HEK293 (cell line): ENCODE data around the gene NCKAP5.

Experiments
- CTCF ChIA-PET: fragments of 350-600 bp; formaldehyde crosslinking; extraction: SDS; loops from one replicate; lab custom pipeline; 2021; ENCODE audit warnings: antibody characterized with exemption; lab: Yijun Ruan, JAX
- POLR2A ChIA-PET: fragments of 300-600 bp; formaldehyde crosslinking; extraction: SDS; loops from one replicate; lab custom pipeline; 2020; ENCODE audit warnings: antibody characterized with exemption, inconsistent platforms; lab: Yijun Ruan, JAX
- H3K27ac ChIP-seq: fragments of 200-500 bp; sonication (Bioruptor generic); 2 replicates; pipeline ENCODE4 v1.5.1; 2014; ENCODE audit warnings: low read depth, low read length, control low read depth, inconsistent platforms; ENCODE audit errors: extremely low read depth
- H3K36me3 ChIP-seq, 2 experiments: fragments of 200-500 bp in 1 of 2; sonication (Bioruptor generic) in 1 of 2; 1 replicate in 1 of 2; 2 replicates in 1 of 2; pipeline ENCODE4 v1.5.1; 2014 to 2017; ENCODE audit warnings: inconsistent platforms in 2 of 2, low read length in 2 of 2; ENCODE audit not compliant: control insufficient read depth in 2 of 2, insufficient read depth in 1 of 2
- H3K4me1 ChIP-seq: fragments of 200-500 bp; sonication (Bioruptor generic); 2 replicates; pipeline ENCODE4 v1.5.1; 2014; ENCODE audit warnings: mild to moderate bottlenecking, low read length, inconsistent platforms; ENCODE audit not compliant: control insufficient read depth, insufficient read depth
- H3K4me3 ChIP-seq: 2 replicates; pipeline ENCODE4 v1.5.1; 2011; ENCODE audit warnings: low read depth, mild to moderate bottlenecking, control low read depth, low read length, moderate library complexity
- H3K9me3 ChIP-seq: fragments of 200-500 bp; sonication (Bioruptor generic); 2 replicates; pipeline ENCODE4 v1.5.1; 2014; ENCODE audit warnings: low read depth, low read length, inconsistent platforms; ENCODE audit not compliant: control insufficient read depth, insufficient read depth
- BCL11A ChIP-seq: fragments of 450-650 bp; formaldehyde crosslinking; IDR thresholded peaks from 2 replicates; pipeline ENCODE4 v1.5.1; 2016; ENCODE audit warnings: low read depth, missing biosample characterization, missing genetic modification characterization
- BCL11B ChIP-seq: fragments of 450-650 bp; formaldehyde crosslinking; IDR thresholded peaks from 2 replicates; pipeline ENCODE4 v1.5.1; 2016; ENCODE audit warnings: low read depth, missing biosample characterization, missing genetic modification characterization
- GLI2 ChIP-seq: fragments of 450-650 bp; formaldehyde crosslinking; IDR thresholded peaks from 2 replicates; pipeline ENCODE4; 2017; ENCODE audit warnings: missing biosample characterization, missing genetic modification characterization, low read depth, borderline replicate concordance
- KLF1 ChIP-seq: fragments of 450-650 bp; formaldehyde crosslinking; IDR thresholded peaks from 2 replicates; pipeline ENCODE4 v1.5.1; 2016; ENCODE audit warnings: missing biosample characterization, missing genetic modification characterization
- KLF10 ChIP-seq: fragments of 450-650 bp; IDR thresholded peaks from 2 replicates; pipeline ENCODE4 v1.5.1; 2018; ENCODE audit warnings: missing biosample characterization, mild to moderate bottlenecking, missing genetic modification characterization
- MZF1 ChIP-seq: fragments of 450-650 bp; formaldehyde crosslinking; IDR thresholded peaks from 2 replicates; pipeline ENCODE4 v1.5.1; 2017; ENCODE audit warnings: missing biosample characterization, missing genetic modification characterization, borderline replicate concordance
- OSR2 ChIP-seq: fragments of 450-650 bp; formaldehyde crosslinking; IDR thresholded peaks from 2 replicates; pipeline ENCODE4 v1.5.1; 2016; ENCODE audit warnings: missing biosample characterization, missing genetic modification characterization
- PRDM1 ChIP-seq: fragments of 450-650 bp; formaldehyde crosslinking; IDR thresholded peaks from 2 replicates; pipeline ENCODE4; 2016; ENCODE audit warnings: missing biosample characterization, missing genetic modification characterization
- TRIM28 ChIP-seq: IDR thresholded peaks from 2 replicates; pipeline ENCODE4 v1.6.1; 2011; ENCODE audit warnings: low read length, control low read depth, borderline replicate concordance
- ZEB2 ChIP-seq: fragments of 450-650 bp; formaldehyde crosslinking; IDR thresholded peaks from 2 replicates; pipeline ENCODE4 v1.5.1; 2016; ENCODE audit warnings: missing biosample characterization, missing genetic modification characterization
- ZNF146 ChIP-seq: fragments of 450-650 bp; formaldehyde crosslinking; IDR thresholded peaks from 2 replicates; pipeline ENCODE4 v1.5.1; 2016; ENCODE audit warnings: missing biosample characterization, missing genetic modification characterization
- ZNF19 ChIP-seq: fragments of 450-650 bp; formaldehyde crosslinking; IDR thresholded peaks from 2 replicates; pipeline ENCODE4; 2016; ENCODE audit warnings: missing biosample characterization, missing genetic modification characterization, low read depth
- ZNF366 ChIP-seq: fragments of 450-650 bp; formaldehyde crosslinking; conservative IDR thresholded peaks from 2 replicates; pipeline ENCODE4 v1.5.1; 2016; ENCODE audit warnings: missing biosample characterization, missing genetic modification characterization
- ZNF404 ChIP-seq: fragments of 450-650 bp; formaldehyde crosslinking; IDR thresholded peaks from 2 replicates; pipeline ENCODE4 v1.5.1; 2017; ENCODE audit warnings: missing biosample characterization, missing genetic modification characterization
- ZNF521 ChIP-seq: fragments of 450-650 bp; formaldehyde crosslinking; IDR thresholded peaks from 2 replicates; pipeline ENCODE4 v1.5.1; 2017; ENCODE audit warnings: missing biosample characterization, mild to moderate bottlenecking, missing genetic modification characterization
- ZNF529 ChIP-seq: fragments of 450-650 bp; formaldehyde crosslinking; IDR thresholded peaks from 2 replicates; pipeline ENCODE4 v1.5.1; 2017; ENCODE audit warnings: missing genetic modification characterization, missing biosample characterization; ENCODE audit not compliant: insufficient replicate concordance
- ZNF548 ChIP-seq: fragments of 450-650 bp; formaldehyde crosslinking; IDR thresholded peaks from 2 replicates; pipeline ENCODE4 v1.5.1; 2016; ENCODE audit warnings: missing biosample characterization, missing genetic modification characterization
- ZNF560 ChIP-seq: fragments of 450-650 bp; formaldehyde crosslinking; IDR thresholded peaks from 2 replicates; pipeline ENCODE4 v1.5.1; 2017; ENCODE audit warnings: missing biosample characterization, missing genetic modification characterization, borderline replicate concordance
- ZNF629 ChIP-seq: fragments of 450-650 bp; formaldehyde crosslinking; IDR thresholded peaks from 2 replicates; pipeline ENCODE4 v1.5.1; 2017; ENCODE audit warnings: missing biosample characterization, missing genetic modification characterization
- TF ChIP-seq, protein P1 (sequence below): fragments of 450-650 bp; formaldehyde crosslinking; IDR thresholded peaks from 2 replicates; pipeline ENCODE4 v1.5.1; 2016; ENCODE audit warnings: missing biosample characterization, missing genetic modification characterization, low read depth
- TF ChIP-seq, protein P2 (sequence below): fragments of 450-650 bp; IDR thresholded peaks from 2 replicates; pipeline ENCODE4 v1.5.1; 2018; ENCODE audit warnings: missing biosample characterization, missing genetic modification characterization
- TF ChIP-seq, protein P3 (sequence below): fragments of 450-650 bp; formaldehyde crosslinking; IDR thresholded peaks from 2 replicates; pipeline ENCODE4 v1.5.1; 2017; ENCODE audit warnings: missing biosample characterization, missing genetic modification characterization
- TF ChIP-seq, protein P4 (sequence below): fragments of 450-650 bp; formaldehyde crosslinking; IDR thresholded peaks from 2 replicates; pipeline ENCODE4 v1.5.1; 2016; ENCODE audit warnings: missing biosample characterization, missing genetic modification characterization
- TF ChIP-seq, protein P5 (sequence below): fragments of 450-650 bp; formaldehyde crosslinking; IDR thresholded peaks from 2 replicates; pipeline ENCODE4 v1.5.1; 2016; ENCODE audit warnings: missing biosample characterization, missing genetic modification characterization

The NCKAP5 gene

DNA sequence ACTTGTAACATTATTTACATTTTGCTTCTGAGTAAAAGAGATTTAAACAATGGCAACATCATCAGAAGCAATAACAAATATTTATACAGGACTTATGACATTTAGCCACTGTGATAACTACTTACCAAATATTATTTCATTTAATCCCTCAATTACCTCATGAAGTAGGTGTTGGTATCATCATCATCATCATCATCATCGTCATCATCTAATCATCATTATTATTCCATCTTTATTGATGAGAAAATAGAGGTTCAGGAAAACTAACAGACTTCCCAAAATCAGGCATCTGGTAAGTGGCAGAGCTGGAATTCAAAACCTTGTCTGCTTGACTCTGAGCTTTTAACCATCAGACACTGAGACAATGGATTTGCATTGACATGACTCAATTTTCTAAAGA, 204.4 kb downstream of the NCKAP5 start:
- ChIA-PET POLR2A (no interaction called here), CTCF (interaction anchor here (0.7 kb wide), 1 partner anchor 524 kb away, joined by 3 read pairs; no protein-coding TSS in a partner anchor)
- Histone ChIP-seq H3K4me1 (0 out of 2 replicates have a peak, but pooled peaks cover 4% of the 10 kb centered on the region), H3K4me3 (no peak overlapping the region), H3K36me3 (no peaks in the 10 kb centered on the region), H3K27ac (no peak overlapping the region), H3K9me3 (no peaks in the 10 kb centered on the region)
- TF ChIP-seq, protein P1, sequence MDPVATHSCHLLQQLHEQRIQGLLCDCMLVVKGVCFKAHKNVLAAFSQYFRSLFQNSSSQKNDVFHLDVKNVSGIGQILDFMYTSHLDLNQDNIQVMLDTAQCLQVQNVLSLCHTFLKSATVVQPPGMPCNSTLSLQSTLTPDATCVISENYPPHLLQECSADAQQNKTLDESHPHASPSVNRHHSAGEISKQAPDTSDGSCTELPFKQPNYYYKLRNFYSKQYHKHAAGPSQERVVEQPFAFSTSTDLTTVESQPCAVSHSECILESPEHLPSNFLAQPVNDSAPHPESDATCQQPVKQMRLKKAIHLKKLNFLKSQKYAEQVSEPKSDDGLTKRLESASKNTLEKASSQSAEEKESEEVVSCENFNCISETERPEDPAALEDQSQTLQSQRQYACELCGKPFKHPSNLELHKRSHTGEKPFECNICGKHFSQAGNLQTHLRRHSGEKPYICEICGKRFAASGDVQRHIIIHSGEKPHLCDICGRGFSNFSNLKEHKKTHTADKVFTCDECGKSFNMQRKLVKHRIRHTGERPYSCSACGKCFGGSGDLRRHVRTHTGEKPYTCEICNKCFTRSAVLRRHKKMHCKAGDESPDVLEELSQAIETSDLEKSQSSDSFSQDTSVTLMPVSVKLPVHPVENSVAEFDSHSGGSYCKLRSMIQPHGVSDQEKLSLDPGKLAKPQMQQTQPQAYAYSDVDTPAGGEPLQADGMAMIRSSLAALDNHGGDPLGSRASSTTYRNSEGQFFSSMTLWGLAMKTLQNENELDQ (tag by site-specific recombination) = no peak
- TF ChIP-seq, protein P2, sequence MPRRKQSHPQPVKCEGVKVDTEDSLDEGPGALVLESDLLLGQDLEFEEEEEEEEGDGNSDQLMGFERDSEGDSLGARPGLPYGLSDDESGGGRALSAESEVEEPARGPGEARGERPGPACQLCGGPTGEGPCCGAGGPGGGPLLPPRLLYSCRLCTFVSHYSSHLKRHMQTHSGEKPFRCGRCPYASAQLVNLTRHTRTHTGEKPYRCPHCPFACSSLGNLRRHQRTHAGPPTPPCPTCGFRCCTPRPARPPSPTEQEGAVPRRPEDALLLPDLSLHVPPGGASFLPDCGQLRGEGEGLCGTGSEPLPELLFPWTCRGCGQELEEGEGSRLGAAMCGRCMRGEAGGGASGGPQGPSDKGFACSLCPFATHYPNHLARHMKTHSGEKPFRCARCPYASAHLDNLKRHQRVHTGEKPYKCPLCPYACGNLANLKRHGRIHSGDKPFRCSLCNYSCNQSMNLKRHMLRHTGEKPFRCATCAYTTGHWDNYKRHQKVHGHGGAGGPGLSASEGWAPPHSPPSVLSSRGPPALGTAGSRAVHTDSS (tag by site-specific recombination) = peak; percentile 77

DNA sequence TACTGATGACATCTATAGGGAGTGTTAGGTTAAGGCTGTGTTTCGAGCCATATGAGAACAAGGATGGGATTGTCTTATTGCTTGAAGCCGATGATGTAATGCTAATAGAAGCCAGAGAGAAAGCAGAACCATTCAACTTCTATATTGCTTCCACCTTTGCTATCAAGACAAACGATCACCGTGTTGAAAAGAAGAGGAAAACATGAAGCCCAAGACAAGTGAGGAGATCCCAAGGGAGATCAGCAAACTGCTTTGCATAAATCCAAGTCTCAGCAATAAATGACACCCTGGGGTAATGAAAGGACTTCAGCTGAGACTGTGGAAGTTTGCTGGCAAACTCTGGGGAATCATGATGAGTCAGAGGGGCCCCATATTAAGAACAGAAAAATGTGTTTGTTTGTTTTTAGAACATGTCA, 206.2 kb downstream of the NCKAP5 start:
- Histone ChIP-seq H3K27ac (no peak overlapping the region), H3K4me1 (0 out of 2 replicates have a peak, but pooled peaks cover 4% of the 10 kb centered on the region)
- TF ChIP-seq, protein P3, sequence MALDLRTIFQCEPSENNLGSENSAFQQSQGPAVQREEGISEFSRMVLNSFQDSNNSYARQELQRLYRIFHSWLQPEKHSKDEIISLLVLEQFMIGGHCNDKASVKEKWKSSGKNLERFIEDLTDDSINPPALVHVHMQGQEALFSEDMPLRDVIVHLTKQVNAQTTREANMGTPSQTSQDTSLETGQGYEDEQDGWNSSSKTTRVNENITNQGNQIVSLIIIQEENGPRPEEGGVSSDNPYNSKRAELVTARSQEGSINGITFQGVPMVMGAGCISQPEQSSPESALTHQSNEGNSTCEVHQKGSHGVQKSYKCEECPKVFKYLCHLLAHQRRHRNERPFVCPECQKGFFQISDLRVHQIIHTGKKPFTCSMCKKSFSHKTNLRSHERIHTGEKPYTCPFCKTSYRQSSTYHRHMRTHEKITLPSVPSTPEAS (tag by site-specific recombination) = no peak
- TF ChIP-seq TRIM28 (peak; percentile 76; the same call in 1 of the 2 replicates), ZNF19 (tag by site-specific recombination) (no peak), GLI2 (tag by site-specific recombination) (no peak), ZNF404 (tag by site-specific recombination) (no peak), KLF1 (tag by site-specific recombination) (no peak), ZNF366 (tag by site-specific recombination) (0 out of 2 replicates have a peak, but pooled peaks have one; percentile 31), ZEB2 (tag by site-specific recombination) (peak; percentile 68; the same call in 1 of the 2 replicates), ZNF629 (peak; percentile 77), ZNF521 (tag by site-specific recombination) (no peak), BCL11A (peak; percentile 37; the same call in 1 of the 2 replicates), ZNF146 (no peak), ZNF548 (no peak), OSR2 (tag by site-specific recombination) (peak; percentile 76; the same call in 1 of the 2 replicates), PRDM1 (tag by site-specific recombination) (peak; percentile 63), BCL11B (no peak), ZNF560 (tag by site-specific recombination) (no peak), KLF10 (tag by site-specific recombination) (peak; percentile 43; the same call in 1 of the 2 replicates), MZF1 (tag by site-specific recombination) (0 out of 2 replicates have a peak, but pooled peaks have one; percentile 20), ZNF529 (no peak)
- TF ChIP-seq, protein P4, sequence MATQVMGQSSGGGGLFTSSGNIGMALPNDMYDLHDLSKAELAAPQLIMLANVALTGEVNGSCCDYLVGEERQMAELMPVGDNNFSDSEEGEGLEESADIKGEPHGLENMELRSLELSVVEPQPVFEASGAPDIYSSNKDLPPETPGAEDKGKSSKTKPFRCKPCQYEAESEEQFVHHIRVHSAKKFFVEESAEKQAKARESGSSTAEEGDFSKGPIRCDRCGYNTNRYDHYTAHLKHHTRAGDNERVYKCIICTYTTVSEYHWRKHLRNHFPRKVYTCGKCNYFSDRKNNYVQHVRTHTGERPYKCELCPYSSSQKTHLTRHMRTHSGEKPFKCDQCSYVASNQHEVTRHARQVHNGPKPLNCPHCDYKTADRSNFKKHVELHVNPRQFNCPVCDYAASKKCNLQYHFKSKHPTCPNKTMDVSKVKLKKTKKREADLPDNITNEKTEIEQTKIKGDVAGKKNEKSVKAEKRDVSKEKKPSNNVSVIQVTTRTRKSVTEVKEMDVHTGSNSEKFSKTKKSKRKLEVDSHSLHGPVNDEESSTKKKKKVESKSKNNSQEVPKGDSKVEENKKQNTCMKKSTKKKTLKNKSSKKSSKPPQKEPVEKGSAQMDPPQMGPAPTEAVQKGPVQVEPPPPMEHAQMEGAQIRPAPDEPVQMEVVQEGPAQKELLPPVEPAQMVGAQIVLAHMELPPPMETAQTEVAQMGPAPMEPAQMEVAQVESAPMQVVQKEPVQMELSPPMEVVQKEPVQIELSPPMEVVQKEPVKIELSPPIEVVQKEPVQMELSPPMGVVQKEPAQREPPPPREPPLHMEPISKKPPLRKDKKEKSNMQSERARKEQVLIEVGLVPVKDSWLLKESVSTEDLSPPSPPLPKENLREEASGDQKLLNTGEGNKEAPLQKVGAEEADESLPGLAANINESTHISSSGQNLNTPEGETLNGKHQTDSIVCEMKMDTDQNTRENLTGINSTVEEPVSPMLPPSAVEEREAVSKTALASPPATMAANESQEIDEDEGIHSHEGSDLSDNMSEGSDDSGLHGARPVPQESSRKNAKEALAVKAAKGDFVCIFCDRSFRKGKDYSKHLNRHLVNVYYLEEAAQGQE = no peak
- TF ChIP-seq, protein P5, sequence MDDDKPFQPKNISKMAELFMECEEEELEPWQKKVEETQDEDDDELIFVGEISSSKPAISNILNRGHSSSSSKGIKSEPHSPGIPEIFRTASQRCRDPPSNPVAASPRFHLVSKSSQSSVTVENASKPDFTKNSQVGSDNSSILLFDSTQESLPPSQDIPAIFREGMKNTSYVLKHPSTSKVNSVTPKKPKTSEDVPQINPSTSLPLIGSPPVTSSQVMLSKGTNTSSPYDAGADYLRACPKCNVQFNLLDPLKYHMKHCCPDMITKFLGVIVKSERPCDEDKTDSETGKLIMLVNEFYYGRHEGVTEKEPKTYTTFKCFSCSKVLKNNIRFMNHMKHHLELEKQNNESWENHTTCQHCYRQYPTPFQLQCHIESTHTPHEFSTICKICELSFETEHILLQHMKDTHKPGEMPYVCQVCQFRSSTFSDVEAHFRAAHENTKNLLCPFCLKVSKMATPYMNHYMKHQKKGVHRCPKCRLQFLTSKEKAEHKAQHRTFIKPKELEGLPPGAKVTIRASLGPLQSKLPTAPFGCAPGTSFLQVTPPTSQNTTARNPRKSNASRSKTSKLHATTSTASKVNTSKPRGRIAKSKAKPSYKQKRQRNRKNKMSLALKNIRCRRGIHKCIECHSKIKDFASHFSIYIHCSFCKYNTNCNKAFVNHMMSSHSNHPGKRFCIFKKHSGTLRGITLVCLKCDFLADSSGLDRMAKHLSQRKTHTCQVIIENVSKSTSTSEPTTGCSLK = no peak

More for the DNA sequence above, 206.2 kb downstream of the NCKAP5 start:
- H3K9me3 ChIP-seq = no peaks in the 10 kb centered on the region
- POLR2A ChIA-PET = no interaction called here
- H3K36me3 ChIP-seq = no peaks in the 10 kb centered on the region
- H3K4me3 ChIP-seq = no peak overlapping the region
- CTCF ChIA-PET = interaction anchor here (0.9 kb wide), 1 partner anchor 49 kb away, joined by 3 read pairs; no protein-coding TSS in a partner anchor
